Activated T-helper 1 cell treated with anti-CD3 and anti-CD28 coated beads, Interleukin-2, amount 50 U/mL, for 16 hours (primary cell): ENCODE results near the gene MATN1.

ENCODE experiments used
- DNase-seq, 2 donors: peaks; one replicate each; pipeline ENCODE4 v3.0.0-alpha.2; 2020; ENCODE audit warnings: low read depth in 1 of 2, low spot score in 1 of 2

The MATN1 gene

GRCh38 chr1:30684881-30685795, 38.2 kb downstream of the MATN1 start:
- DNase-seq: no peak

- no peak for DNase-seq
Measured at GRCh38 chr1:30684259-30684658, 39.1 kb downstream of the MATN1 start.

DNA sequence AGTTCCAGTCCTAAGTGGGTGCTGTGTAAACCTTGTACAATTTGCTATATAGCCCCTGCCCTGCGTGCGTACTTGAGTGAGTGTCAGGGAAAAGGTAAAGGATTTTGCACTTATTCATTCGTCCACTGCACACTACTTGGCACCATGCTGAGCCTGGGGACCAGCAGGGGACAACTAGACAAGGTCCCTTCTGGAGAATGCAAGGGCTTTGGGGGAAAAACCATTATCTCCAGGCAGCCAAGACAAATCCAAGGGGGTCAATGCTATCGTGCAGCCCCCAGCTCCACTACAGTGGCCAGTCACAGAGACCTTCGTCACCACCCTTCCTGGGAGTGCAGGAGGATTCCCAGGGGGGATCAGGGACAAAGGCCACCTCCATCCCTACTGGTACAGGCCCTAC, 39.7 kb downstream of the MATN1 start:
- no peak for DNase-seq

- DNase-seq: no peak
Measured at GRCh38 chr1:30682396-30683275, 40.7 kb downstream of the MATN1 start.

DNA sequence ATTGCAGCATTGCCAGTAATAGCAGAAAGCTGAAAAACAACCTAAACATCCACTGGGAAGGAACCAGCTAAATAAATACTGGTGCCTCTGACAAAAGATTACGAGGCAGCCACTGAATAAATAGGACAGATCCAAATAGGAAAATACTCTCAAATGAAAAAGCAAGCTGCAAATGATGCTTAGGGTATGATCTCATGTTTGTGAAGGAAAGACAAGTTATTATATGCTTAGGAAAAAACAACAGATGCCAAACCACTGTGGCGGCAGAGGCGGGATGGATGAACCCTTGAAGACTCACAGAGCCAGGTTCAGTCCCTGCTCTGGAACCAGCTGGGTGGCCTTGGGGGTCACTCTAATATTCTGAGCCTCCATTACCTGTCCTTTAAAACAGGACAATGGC, 41.6 kb downstream of the MATN1 start:
- no peak for DNase-seq

GRCh38 chr1:30680879-30681278, 42.5 kb downstream of the MATN1 start:
- DNase-seq: no peak

GRCh38 chr1:30680429-30680828, 43.0 kb downstream of the MATN1 start:
- no peak for DNase-seq

GRCh38 chr1:30679976-30680305, 43.4 kb downstream of the MATN1 start:
- no peak for DNase-seq

DNA sequence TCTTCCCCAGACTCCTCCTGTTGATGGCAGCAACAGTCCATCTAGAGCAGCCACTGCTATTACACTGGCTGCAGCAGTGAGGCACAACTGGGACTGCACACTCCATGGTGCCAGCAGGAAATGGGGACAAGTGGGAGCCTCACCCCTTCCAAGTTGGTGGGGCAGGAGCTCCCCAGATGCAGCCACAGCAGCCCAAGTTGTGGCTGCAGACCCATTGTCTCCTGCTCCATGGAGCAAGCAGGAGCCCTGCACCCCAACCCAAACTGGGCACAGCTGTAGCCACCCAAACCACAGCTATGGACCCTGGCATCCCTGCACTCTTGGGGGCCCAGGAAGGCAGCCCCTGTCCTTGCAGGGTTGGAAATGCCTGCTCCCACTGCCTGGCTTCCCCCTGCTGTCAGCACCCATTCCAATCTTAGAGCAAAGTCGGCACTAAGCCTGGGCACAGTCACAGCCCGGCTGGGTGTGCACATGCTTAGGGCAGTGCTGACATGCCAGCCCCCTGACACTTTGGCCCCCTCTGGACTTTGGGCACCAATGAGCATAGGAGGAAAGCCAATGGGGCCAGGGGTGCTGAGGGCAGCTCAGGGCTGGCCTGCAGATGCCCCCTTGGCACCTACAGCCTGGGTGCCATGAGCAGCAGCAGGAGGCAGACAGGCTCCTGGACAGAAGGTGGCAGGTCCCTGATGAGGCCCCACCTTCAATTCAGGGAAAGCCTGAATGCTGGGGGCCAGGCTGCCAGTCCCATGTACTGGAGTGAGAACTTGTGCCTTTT, 44.0 kb downstream of the MATN1 start:
- DNase-seq: no peak

DNA sequence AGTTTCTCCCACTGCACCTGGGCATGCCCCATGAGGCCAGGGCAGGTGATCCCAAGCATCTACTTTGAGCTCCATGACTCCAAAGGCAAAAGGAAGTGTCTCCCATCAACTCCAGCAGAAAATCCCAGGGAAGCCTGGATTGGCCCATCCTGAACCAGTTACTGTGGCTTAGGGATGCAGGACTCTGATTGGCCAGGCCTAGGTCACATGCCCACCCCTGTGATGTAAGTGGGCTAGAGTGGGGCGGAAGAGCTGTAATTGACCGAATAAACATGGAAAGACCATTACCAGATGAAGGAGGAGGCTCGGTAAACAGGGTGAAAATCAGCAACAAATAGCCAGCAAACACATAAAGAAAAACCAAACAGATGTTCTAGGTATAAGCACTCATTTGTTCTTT, 45.2 kb downstream of the MATN1 start:
- DNase-seq: no peak

GRCh38 chr1:30677471-30677870, 45.9 kb downstream of the MATN1 start:
- DNase-seq: no peak

DNA sequence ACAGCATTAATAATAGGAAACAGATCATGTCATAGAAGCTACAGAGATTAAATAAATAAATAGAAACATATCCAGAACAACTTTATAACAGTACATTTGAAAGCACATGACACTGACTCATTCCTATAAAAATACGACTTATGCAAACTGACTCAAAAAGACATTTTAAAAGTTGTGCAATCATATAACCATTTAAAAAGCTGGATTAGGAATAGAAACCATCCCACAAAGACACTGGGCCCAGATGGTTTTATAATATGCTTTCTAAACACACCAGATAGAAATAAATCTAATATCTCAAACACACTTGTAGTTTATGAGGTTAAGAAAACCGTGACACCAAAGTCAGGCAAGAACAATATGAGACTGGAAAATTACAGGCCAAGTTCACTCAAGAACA, 47.6 kb downstream of the MATN1 start:
- DNase-seq: no peak

GRCh38 chr1:30675289-30675688, 48.1 kb downstream of the MATN1 start:
- no peak for DNase-seq

DNA sequence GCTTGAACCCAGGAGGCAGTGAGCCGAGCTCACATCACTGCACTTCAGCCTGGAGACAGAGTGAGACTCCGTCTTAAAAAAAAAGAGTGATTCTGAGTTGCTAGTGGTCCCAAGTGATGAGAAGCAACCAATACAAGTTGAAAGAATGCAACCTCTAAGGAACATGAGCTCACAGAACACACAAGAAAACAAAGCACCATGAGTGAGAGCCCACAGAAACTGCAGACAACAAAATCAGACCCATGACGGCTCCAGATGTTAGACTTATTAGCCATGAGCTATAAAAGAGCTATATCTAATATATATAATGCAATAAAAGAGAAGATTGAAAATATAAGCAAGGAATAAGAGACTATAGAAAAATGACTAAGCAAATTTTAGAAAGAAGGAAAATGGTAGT, 50.0 kb downstream of the MATN1 start:
- DNase-seq: no peak

DNA sequence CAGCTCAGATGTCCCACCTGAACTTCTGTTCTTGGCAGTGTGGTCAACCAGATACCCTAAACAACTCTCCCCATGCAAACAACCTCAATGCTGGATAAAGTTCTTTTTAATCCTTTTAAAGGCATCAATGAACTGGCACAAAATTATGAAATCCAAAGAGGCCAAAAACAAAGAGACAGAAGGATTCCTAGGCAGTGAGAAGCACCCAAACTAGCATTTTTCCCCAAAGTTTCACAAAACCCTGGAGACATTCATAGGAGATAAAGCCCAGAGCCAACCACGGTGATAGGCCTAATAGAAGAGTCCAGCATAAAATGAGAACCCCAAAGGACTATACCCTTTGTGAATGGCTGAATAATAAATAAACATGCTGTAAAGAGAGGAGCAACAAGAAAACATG, 50.7 kb downstream of the MATN1 start:
- DNase-seq: no peak

GRCh38 chr1:30670240-30671060, 52.9 kb downstream of the MATN1 start:
- no peak for DNase-seq

GRCh38 chr1:30668546-30669327, 54.6 kb downstream of the MATN1 start:
- DNase-seq: no peak

DNA sequence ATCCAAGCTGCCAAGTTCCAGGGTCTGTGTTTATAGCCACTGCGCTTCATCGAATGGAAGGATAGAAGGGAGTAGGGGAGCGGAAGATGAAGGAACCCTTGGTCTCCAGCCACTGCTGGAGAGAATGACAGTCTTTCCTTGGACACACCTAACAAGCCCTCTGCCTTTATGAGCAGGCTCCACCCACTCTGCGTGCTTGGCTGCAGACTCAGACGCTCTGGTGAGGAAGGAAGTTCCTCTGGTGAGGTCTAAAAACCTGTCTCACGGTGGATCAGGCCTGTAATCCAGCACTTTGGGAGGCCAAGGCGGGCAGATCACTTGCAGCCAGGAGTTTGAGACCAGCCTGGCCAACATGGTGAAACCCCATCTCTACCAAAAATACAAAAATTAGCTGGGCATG, 55.4 kb downstream of the MATN1 start:
- DNase-seq: no peak

DNA sequence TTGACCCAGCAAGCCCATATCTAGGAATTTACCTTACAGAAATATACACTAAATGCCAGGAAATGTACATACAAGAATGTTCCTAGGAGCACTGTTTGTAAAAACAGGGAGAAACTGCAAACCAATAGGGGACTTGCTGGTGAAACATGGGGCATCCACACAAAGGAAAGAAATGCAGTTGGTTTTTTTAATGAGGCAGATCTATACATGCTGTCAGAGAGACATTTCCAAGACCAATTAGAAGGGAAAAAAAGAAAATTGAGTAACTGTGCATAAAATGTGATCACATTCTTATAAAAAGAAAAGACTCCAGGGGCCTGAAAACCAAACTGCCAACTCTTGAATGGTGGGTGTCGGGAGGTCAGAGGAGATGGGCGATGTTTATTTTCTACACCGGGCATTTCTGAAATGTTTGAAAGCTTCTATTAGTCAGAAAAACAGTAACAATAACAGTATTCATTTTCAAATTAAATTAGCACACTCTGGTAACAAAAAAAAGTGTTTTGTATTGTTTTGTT, 56.6 kb downstream of the MATN1 start:
- DNase-seq: no peak
